Globus pallidus (tissue), 1 donor: ENCODE results near the gene UHMK1.
A peak's percentile ranks its signal among the peaks of the same experiment; 100 is the strongest.

Experiments
- DNase-seq: peaks from one replicate; pipeline ENCODE4 v3.0.0-alpha.2; 2015; ENCODE audit warnings: low spot score

Gene UHMK1

DNA sequence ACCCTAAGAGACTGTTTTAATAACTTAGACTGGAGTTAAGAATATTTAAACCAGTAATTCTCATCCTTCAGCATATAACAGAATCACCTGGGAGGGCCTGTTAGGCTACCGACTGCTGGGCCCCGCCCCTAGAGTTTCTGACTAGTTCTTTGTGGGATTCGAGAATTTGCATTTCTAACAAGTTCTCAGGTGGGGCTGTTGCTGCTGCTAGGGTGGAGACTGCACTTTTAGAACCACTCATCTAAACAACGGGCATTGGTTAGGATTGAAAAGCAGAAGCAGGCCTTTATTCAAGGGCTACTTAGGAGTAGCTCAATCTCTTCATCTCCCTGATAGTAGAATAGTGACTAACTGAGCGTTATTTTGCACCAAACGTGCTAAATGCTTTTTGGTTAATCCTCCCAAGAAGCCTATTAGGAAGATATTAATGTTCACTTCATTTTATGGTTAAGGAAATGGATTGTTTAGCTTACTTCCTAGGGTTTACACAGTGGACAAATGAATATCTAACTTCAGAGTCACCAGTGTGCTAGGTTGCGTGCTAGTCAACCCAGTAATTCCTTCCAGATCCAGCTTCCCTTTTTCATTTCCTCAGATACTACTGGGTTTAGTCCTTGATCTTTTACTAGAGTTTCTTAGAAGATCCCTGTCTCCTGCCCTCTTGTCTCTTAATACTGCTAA, 32.8 kb downstream of the UHMK1 start:
- DNase-seq = peak; percentile 15

GRCh38 chr1:162530988-162531319, 33.3 kb downstream of the UHMK1 start:
- no peak for DNase-seq

- DNase-seq = no peak
Observed at GRCh38 chr1:162535501-162535900, 37.9 kb downstream of the UHMK1 start.

GRCh38 chr1:162536511-162536910, 38.9 kb downstream of the UHMK1 start:
- no peak for DNase-seq

- DNase-seq = no peak
Observed at GRCh38 chr1:162537216-162537615, 39.6 kb downstream of the UHMK1 start.

GRCh38 chr1:162538815-162539431, 41.3 kb downstream of the UHMK1 start:
- no peak for DNase-seq

DNA sequence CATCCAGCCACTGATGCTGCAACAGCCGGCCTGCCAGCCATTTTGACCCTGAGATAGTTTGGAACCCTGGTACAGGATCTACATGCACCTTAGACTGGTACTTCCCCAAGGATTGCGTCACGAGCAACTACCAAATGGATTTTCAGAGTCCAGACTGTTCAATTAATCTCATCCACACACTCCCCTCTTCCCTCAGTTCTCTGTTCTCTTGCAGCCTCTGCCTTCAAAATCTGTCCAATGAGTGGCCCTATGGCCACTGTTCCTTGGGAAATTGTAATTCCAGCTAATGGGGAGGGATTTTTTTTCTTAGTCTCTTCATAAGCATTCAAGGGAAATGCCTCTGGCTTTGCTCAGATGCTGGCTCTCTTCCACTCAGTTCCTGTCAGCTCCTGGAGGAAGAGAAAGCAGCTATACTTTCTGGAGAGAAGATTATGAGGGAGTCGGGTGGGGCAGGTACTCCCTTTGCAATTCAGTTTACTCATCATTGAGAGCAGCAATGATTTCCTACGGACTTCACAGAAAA, 44.1 kb downstream of the UHMK1 start:
- DNase-seq = no peak

- no peak for DNase-seq
Observed at GRCh38 chr1:162543228-162543627, 45.6 kb downstream of the UHMK1 start.

- no peak for DNase-seq
Observed at GRCh38 chr1:162548170-162548569, 50.6 kb downstream of the UHMK1 start.

- no peak for DNase-seq
Observed at GRCh38 chr1:162549001-162549400, 51.4 kb downstream of the UHMK1 start.

DNA sequence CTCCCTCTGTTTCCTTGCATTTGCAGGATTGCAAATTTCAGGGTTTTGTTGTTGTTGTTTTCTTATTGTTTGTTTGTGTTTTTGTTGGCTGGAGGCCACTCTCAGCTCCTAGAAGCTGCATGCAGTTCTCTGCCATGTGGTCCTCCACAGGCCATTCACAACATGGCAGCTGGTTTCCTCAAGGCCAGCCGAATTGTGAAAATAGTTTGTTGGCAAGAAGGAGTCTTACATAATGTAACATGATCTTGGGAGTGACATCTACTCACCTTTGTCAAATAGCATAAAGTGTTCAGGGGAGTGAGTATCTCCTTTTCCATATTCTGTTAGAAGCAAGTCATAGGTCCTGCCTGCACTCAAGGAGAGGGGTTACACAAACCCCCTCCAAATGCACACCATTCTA, 53.3 kb downstream of the UHMK1 start:
- DNase-seq = no peak

DNA sequence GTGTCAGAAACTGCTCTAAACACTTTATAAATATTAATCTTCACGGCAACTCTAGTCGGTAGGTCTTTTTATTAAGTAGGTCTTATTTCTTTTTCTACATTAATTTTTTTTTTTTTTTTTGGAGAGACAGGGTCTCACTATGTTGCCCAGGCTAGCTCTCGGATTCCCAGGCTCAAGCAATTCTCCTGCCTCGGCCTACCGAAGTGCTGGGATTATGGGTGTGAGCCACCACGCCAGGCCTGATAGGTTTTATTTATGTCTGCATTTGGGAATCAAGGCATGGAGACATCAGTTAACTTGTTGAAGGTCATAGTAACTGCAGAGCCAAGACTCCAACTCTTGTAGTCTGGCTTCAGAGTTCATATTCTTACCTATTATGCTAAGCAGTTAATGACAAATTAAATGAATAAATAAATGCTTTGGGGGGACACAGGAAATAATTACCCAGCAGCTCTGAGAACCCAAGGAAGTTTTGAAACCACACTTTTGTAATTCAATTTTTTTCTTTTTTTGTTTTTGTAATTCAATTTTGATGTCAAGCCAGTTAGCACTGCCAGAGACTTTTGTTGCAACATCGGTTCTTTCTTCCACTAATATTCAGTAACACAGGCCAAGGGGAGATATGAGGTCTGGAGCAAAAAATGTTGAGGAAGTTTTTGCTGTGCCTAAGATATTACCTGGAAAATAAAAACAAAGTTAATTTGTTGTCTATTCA, 54.5 kb downstream of the UHMK1 start:
- DNase-seq = no peak

GRCh38 chr1:162552684-162553252, 55.1 kb downstream of the UHMK1 start:
- DNase-seq = no peak

DNA sequence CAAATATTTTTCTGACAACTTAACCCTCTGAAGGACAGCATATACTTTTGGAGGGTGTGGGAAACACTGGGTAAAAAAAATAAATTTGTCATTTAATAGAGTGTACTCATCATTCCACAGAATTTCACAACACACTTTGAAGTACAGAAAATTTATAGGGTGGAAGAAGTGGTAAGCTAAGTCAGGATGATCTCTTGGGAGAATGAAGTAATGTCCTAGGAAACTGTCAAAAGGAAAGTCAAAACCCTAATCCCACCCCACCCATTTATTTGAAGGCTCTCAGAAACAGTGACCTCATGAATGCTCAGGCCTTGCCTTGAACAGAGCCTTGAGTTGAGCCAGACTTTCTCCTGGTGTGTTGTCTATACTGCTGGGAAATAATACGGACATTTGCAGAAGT, 56.6 kb downstream of the UHMK1 start:
- no peak for DNase-seq

DNA sequence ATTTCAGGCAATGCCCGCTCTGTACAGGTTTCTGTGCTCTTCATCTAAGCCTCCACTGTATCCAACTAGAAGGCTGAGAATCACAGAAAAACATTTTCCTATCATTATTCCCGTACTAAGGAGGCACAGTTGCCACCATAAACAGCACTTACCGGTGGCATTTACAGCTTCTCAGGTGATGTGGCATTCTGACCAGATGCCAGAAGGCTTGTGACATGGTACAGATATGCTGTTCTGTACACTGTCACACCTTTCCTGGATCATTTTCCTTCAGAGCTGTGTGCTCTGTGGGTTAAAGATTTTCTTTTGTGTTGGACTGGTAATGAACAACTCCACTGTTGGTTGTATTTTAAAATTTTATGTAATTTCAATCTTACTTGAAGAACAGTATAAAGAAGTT, 59.9 kb downstream of the UHMK1 start:
- DNase-seq = no peak

- no peak for DNase-seq
Observed at GRCh38 chr1:162560303-162561036, 62.9 kb downstream of the UHMK1 start.

DNA sequence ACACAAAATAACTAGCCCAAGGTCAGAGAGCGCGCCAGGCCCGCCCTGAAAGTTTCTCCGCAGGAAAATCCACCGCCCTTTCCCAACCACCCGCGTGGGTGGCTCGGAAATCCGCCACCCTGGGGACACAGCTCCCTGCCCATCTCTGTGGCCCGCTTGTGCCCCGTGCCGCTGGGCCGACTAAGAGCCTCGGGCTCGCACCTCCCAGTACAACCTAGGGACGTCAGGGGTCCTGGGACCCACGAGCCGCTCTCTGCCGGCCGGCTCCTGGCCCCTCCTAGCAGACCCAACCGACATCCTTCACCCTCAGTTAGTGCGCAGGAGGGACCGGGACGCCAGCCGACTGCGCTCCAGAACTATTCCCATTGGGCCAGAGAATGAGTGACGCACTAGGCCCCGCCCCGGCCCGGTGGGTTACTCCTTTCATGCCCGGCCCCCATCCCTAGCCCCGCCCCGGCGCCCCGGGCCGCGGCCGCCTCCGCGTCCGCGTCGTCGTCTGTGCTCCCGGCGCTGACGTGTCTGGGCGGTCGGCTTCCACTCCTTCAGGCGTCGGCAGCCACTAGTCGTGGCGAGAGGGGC, 63.5 kb downstream of the UHMK1 start:
- DNase-seq = peak; percentile 97

GRCh38 chr1:162561616-162562469, 64.2 kb downstream of the UHMK1 start, which contains the start of gene UAP1:
Gene UAP1 (plus strand): TSS chr1:162561722. CDS start chr1:162566069, 4,347 bp downstream.
- DNase-seq = no peak

GRCh38 chr1:162562470-162562828, 64.8 kb downstream of the UHMK1 start:
- DNase-seq = no peak

DNA sequence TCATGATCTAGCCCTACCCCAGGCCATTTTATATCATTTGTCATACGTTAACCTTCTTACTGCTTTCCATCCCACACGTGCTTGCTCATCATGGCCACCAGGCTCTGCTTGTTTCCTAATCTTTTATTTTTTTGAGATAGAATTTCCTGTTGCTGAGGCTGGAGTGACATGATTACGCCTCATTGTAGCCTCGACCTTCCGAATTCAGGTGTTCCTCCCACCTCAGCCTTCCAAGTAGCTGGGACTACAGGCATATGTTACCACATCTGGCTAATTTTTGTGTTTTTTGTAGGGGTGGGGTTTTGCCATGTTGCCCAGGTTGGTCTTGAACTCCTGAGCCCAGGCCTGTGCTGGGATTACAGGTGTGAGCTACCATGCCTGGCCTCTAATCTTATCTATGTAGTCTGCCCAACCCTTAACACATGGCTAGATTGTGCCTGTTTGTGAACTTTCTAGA, 67.2 kb downstream of the UHMK1 start:
- no peak for DNase-seq

DNA sequence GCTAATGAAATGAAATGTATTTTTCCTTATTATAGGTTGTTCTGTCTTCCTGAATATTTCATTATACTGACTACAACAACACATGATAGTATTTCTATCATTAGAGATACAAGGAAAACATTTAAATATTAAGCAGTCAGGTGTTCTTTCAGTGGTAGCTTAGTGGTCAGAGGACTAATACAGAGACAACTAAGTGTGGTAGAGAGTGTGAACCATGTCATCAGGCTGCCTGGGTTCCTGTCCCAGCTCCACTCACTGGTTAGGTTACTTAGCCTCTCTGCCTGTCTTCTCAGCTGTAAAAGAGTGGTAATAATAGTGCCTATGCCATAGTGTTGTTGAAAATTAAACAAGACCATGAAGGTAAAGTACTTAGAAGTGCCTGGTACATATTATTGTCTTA, 67.8 kb downstream of the UHMK1 start:
- DNase-seq = no peak
